Measurements from ENCODE around the gene SARDH.

SARDH gene

GRCh38 chr9:133680976-133681657 is 57.0 kb downstream of the SARDH start:
- no peak for TF ChIP-seq EZH2phosphoT487 (IDR thresholded peaks at IDR 0.05; ENCODE audit: borderline replicate concordance)
- TF ChIP-seq CTCF (conservative IDR thresholded peaks at IDR 0.05; ENCODE audit: low read length), result no peak
- H3K4me3 ChIP-seq (ENCODE audit: low read length, poor library complexity, severe bottlenecking), result no peak overlapping the region
- no peaks in the 10 kb centered on the region for H3K36me3 ChIP-seq (ENCODE audit: insufficient read depth, low read length)
- H3F3A ChIP-seq (ENCODE audit: low read depth), result no peaks in the 10 kb centered on the region
- no peaks in the 10 kb centered on the region for H3K9me2 ChIP-seq (replicated peaks; ENCODE audit: low read depth, low read length)
- H2AFZ ChIP-seq (ENCODE audit: low read length), result no peak overlapping the region
- no peaks in the 10 kb centered on the region for H3K27me3 ChIP-seq (ENCODE audit: insufficient read depth, low read length, poor library complexity, severe bottlenecking)
- no peak overlapping the region for H3K9ac ChIP-seq (ENCODE audit: low read depth, low read length, poor library complexity, severe bottlenecking)
- peaks cover 28% of the 10 kb centered on the region for H3K4me1 ChIP-seq (ENCODE audit: insufficient read depth, low read length, poor library complexity, severe bottlenecking)
- H3K4me2 ChIP-seq (ENCODE audit: low read depth, low read length, poor library complexity, severe bottlenecking), result no peak overlapping the region
- H3K79me2 ChIP-seq (ENCODE audit: insufficient read depth, low read length), result no peaks in the 10 kb centered on the region
- no peaks in the 10 kb centered on the region for H3K9me3 ChIP-seq (ENCODE audit: insufficient read depth, low read depth, low read length)
- H4K20me1 ChIP-seq (ENCODE audit: insufficient read depth, low read length, poor library complexity, severe bottlenecking), result no peaks in the 10 kb centered on the region

GRCh38 chr9:133680250-133680975 is 57.7 kb downstream of the SARDH start:
- no peak for TF ChIP-seq EZH2phosphoT487 (IDR thresholded peaks at IDR 0.05; ENCODE audit: borderline replicate concordance)
- TF ChIP-seq CTCF (conservative IDR thresholded peaks at IDR 0.05; ENCODE audit: low read length), result no peak

GRCh38 chr9:133679466-133680061 is 58.6 kb downstream of the SARDH start:
- Histone ChIP-seq H3K4me3 (ENCODE audit: low read length, poor library complexity, severe bottlenecking) (no peak overlapping the region), H3K27me3 (ENCODE audit: insufficient read depth, low read length, poor library complexity, severe bottlenecking) (no peaks in the 10 kb centered on the region), H2AFZ (ENCODE audit: low read length) (no peak overlapping the region), H3K4me1 (ENCODE audit: insufficient read depth, low read length, poor library complexity, severe bottlenecking) (peaks cover 31% of the 10 kb centered on the region), H3K9me3 (ENCODE audit: insufficient read depth, low read depth, low read length) (no peaks in the 10 kb centered on the region), H3K9ac (ENCODE audit: low read depth, low read length, poor library complexity, severe bottlenecking) (no peak overlapping the region), H4K20me1 (ENCODE audit: insufficient read depth, low read length, poor library complexity, severe bottlenecking) (no peaks in the 10 kb centered on the region), H3K9me2 (replicated peaks; ENCODE audit: low read depth, low read length) (no peaks in the 10 kb centered on the region), H3K4me2 (ENCODE audit: low read depth, low read length, poor library complexity, severe bottlenecking) (no peak overlapping the region), H3K79me2 (ENCODE audit: insufficient read depth, low read length) (no peaks in the 10 kb centered on the region), H3K36me3 (ENCODE audit: insufficient read depth, low read length) (no peaks in the 10 kb centered on the region), H3F3A (ENCODE audit: low read depth) (no peaks in the 10 kb centered on the region)
- no peak for TF ChIP-seq EZH2phosphoT487 (IDR thresholded peaks at IDR 0.05; ENCODE audit: borderline replicate concordance)
- TF ChIP-seq CTCF (conservative IDR thresholded peaks at IDR 0.05; ENCODE audit: low read length), result no peak

More at GRCh38 chr9:133680250-133680975, 57.7 kb downstream of the SARDH start:
- H3K27me3 ChIP-seq (ENCODE audit: insufficient read depth, low read length, poor library complexity, severe bottlenecking), result no peaks in the 10 kb centered on the region
- H3K9me2 ChIP-seq (replicated peaks; ENCODE audit: low read depth, low read length), result no peaks in the 10 kb centered on the region
- no peaks in the 10 kb centered on the region for H3K36me3 ChIP-seq (ENCODE audit: insufficient read depth, low read length)
- H3K9ac ChIP-seq (ENCODE audit: low read depth, low read length, poor library complexity, severe bottlenecking), result no peak overlapping the region
- H3K4me1 ChIP-seq (ENCODE audit: insufficient read depth, low read length, poor library complexity, severe bottlenecking), result peaks cover 31% of the 10 kb centered on the region
- H4K20me1 ChIP-seq (ENCODE audit: insufficient read depth, low read length, poor library complexity, severe bottlenecking), result no peaks in the 10 kb centered on the region
- H3K4me2 ChIP-seq (ENCODE audit: low read depth, low read length, poor library complexity, severe bottlenecking), result no peak overlapping the region
- H3K4me3 ChIP-seq (ENCODE audit: low read length, poor library complexity, severe bottlenecking), result no peak overlapping the region
- no peaks in the 10 kb centered on the region for H3K9me3 ChIP-seq (ENCODE audit: insufficient read depth, low read depth, low read length)
- no peak overlapping the region for H2AFZ ChIP-seq (ENCODE audit: low read length)
- H3F3A ChIP-seq (ENCODE audit: low read depth), result no peaks in the 10 kb centered on the region
- no peaks in the 10 kb centered on the region for H3K79me2 ChIP-seq (ENCODE audit: insufficient read depth, low read length)
